ENCODE data around the gene GRK4.
"Not testable (repeated sequence)": the region's sequence is repeated elsewhere in the genome, so short reads cannot be mapped to it uniquely, and the experiment has no call there.

Gene GRK4

DNA sequence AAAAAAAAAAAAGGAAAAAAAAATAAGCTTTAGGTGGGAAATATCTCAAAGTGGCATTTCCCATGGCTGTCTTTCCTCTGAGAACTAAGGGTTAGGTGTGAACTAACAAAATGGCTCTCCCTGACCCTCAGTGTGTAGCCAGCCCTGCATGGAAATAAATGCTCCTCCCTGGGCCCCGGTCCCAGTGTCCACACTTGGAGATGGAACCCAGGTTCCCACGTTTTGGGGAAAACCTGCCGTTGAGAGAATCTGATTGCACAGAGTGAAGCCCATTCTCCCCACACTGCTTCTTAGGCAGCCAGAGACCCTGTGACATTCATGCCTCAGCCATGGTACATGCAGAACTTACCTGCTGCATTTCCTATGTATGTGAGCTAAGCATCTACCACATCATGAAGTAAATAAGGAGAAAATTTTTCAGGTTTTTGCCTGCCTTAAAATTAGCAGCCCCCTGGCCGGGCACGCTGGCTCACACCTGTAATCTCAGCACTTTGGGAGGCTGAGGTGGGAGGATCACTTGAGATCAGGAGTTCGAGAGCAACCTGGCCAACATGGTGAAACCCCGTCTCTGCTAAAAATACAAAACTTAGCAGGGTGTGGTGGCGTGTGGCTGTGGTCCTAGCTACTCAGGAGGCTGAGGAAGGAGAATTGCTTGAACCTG, 76.5 kb downstream of the GRK4 start:
- no peak for DNase-seq (ENCODE audit: low read depth)

DNA sequence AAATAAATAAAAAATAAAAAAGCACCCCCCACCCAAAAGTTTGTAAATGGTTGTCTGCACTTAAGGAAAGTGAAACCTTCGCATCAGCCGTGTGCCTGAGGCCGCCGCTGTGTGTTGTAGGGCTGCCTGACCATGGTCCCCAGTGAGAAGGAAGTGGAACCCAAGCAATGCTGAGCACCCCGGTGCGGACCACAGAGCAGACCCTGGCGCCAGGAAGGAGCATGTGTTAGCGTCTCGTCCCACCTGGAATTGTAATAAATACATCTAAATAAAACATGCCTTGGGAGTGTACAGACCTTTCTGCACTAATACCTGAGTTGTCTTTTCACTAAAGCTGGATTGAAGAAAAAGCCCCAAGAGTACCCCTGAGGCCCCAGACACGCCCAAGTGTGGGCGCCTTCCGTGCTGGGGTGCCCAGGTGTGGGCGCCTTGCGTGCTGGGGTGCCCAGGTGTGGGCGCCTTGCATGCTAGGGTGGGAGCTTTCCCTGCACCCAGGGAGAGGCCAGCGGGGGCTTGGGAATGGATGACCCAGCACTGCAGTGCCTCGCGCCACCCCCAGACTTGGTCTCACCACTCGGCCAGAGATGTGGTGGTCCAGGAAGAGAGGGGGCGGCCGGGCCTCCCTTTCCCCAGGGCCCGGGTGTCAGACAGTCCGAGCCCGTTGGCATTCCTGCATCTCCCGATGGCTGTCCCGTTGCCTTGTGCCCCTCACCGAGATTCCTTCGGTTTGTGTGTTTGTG, 77.3 kb downstream of the GRK4 start:
- DNase-seq (ENCODE audit: low read depth), result no peak

DNA sequence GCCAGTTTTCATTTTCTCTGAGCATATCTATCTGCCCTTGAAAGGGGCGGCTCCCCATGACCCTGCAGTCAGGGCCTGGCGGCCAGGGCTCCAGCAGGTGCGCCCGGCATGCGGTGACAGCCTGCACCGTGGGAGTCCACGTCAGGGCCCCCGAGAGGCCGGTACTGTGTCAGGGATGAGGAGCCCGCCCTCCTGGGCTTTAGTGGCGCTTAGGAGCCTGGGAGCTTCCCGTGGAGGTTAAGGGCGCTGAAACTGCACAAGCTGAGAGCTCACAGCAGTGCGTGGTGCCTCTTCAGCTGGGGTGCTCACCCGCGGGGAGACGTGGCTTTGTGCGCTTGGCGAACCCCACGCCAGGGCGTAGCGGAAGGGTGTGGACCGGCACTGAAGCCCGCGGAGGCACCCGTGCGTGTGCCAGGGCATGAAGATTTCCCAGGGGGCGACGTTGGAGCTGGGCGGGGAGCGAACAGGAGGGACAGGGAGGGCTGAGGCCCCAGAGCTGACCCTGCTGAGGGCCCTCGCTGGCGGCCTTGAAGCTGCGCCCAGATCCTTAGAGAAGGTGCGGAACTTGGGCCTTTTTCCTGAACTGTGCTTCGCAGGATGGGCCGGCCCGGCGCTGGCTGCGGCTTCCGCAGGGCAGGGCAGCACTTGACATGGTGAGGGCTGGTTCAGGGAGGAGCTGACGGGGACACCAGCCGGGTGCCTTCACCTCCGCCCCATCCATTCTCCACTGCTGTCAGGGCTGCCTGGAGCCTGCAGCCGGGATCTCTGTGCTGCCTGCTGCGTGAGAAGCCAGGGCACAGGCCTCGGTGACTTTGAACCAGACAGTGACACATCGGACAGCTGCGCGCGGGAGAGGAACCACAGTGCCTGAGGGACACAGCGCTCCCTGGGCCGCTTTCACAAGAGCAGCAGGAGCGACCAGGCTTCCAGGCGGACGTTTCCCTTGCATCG, 78.1 kb downstream of the GRK4 start:
- DNase-seq (ENCODE audit: low read depth), result peak; percentile 26

DNA sequence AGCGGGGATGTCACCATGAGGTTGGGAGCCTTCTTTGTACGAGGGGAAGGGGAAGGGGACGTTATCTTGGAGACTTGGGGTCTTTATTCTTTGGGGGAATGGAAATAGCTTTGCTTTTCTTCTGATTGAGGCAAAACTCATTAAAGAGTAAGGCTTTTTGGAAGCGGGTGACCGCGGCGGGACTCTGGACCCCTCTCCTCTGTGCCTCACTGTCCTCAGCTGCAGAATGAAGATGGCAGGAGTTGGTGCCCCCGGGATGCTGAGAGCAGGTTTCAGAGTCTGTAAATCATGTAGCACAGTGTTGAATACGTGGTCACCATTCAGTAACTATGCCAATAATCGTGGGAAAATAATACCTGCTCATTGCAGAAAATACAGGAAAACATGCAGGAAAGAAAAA, 78.9 kb downstream of the GRK4 start:
- no peak for DNase-seq (ENCODE audit: low read depth)

DNA sequence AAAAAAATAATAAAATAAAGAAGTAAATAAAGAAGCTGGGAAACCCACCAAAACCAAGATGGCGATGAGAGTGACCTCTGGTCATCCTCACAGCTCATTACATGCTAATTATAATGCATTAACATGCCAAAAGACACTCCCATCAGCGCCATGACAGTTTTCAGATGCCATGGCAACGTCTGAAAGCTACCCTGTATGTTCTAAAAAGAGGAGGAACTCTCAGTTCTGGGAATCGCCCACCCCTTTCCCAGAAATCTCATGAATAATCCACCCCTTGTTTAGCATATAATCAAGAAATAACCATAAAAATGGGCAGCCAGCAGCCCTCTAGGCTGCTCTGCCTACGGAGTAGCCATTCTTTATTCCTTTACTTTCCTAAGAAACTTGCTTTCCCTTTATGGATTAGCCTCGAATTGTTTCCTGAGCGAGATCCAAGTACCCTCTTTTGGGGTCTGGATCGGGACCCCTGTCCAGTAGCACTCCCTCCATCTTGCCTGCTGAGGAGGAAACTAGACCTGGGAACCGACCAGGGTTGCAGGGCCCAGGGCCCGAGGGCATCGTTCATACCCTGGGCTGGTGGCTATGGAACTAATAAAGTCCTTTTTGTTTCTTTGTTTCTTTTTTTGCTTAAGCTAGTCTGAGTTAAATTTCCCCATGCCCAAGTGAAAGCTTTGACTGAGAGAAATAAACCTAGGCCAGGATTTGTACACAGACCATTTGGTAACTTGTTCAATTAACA, 80.1 kb downstream of the GRK4 start:
- no peak for DNase-seq (ENCODE audit: low read depth)

DNA sequence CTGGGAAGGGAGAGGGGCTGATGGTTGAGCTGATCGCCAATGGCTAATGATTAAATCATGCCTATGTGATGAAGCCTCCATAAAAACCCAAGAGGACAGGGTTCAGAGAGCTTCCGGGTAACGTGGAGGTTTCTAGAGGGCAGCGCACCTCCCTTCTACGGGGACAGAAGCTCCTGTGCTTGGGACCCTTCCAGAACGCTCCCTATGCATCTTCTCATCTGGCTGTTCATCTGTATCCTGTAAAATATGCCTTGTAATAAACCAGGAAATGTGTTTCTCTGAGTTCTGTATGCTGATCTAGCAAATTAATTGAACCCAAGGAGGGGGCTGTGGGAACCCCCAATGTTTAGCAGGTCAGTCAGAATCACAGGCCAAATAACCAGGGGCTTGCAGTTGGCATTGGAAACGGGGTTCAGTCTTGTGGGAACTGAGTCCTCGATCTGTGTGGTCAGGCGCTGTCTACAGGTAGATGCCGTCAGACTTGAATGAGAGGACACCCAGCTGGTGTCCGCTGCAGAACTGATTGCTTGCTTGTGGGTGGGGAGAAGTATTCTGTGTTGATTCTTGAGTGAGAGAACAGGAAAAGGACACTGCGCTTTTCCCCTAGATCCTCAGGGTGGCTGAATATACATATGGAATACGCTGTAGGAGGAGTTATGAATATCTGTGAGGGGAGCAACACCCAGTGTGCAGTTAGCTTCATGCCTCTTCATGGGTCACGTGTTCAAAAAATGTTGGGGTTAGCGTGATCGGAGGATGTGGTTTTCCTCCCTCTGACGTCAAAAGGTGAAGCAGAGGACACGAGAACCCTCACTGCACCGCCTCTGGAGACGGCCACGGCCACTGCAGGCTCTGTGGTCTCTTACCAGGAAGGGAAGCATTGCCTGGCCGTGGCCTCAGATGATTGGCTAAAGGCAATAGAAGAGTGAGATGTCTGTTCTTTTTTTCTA, 81.8 kb downstream of the GRK4 start:
- peak; percentile 59 for DNase-seq (ENCODE audit: low read depth)

DNA sequence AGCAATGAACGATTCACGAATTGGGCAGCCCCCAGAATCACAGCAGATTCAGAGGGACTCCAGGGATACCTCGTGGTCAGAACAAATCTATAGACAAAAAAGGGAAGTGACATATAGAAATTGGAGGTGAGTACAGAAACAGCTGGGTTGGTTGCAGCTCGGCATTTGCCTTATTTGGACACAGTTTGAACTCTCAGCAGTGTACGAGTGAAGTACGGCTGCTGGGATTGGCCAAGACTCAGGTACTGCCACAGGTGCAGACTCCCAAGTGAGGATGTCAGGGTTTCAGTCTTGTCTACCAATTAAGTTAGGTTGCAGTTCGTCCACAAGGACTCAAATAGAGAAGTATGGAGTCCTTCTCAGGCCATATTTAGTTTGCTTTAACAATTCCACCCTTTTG, 82.8 kb downstream of the GRK4 start:
- DNase-seq (ENCODE audit: low read depth), result no peak

DNA sequence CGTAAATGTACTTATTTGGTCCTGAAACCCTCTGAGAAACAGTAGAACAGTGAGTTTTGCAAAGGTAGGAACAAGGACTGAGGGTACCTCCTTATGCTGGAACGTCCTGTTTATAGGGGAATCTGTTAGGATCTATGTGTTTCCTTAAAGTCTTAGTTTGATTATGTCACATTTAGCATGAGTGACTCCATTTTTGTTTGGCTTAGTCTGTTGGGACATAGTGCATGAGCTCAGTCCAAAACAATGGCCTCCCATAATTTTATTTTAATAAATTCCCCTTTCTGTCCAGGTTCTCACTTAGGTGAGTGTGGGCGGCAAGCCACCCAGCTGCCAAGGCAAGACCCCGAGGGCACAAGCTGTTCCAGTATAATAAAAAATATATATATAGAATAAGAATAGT, 83.3 kb downstream of the GRK4 start:
- DNase-seq (ENCODE audit: low read depth), result no peak

DNA sequence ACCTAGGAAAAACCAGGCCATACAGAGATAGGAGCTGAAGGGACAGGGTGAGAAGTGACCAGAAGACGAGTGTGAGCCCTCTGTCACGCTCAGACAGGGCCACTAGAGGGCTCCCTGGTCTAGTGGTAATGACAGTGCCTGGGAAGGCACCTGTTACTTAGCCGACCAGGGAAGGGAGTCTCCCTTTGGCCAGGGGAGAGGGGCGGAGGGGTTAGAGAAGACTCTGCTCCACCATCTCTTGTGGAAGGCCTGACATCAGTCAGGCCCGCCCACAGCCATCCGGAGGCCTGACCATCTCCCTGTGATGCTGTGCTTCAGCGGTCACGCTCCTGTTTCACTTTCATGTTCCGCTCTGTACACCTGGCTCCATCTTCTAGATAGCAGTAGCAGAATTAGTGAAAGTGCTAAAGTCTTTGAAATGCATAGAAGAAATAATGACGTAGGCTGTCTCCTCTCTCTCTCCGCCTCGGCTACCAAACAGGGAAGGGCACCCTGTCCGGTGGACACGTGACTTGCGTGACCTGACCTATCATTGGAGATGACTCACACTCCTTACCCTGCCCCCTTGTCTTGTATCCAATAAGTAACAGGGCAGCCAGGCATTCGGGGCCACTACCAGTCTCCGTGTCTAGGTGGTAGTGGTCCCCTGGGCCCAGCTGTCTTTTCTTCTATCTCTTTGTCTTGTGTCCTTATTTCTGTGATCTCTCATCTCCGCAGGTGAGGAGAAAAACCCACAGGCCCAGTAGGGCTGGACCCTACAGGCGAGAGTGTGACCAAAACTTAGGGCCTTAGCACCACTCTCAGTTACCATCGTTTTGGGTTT, 84.3 kb downstream of the GRK4 start:
- peak; percentile 32 for DNase-seq (ENCODE audit: low read depth)

DNA sequence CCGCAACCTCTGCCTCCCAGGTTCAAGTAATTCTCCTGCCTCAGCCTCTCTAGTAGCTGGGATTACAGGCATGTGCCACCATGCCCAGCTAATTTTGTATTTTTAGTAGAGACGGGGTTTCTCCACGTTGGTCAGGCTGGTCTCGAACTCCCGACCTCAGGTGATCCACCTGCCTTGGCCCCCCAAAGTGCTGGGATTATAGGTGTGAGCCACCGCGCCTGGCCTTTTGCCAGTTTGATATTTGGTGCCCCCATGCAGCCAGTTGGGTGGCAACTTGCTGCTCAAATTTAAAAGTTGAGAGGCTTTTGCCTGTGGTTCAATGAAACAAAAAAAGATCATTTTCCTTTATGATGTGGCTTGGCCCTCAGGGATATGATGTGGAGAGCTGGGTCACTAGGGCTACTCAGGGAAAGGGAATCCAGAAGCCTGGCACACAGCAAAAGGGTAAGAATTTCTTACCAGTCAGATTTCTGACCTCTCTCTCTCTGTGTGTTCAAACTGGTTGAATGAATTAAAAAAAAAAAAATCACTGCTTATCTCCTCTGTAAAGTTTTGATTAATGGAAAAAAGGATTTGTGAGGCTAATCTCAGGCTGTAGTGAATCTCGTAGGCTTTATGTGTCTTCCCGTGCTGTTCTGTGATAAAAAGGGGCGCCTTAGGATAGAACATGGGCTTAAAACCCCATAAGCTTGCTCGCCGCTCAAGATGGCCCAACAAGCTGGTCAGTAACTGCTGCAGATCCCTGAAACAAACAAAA, 87.9 kb downstream of the GRK4 start:
- not testable (repeated sequence) for DNase-seq (ENCODE audit: low read depth)

DNA sequence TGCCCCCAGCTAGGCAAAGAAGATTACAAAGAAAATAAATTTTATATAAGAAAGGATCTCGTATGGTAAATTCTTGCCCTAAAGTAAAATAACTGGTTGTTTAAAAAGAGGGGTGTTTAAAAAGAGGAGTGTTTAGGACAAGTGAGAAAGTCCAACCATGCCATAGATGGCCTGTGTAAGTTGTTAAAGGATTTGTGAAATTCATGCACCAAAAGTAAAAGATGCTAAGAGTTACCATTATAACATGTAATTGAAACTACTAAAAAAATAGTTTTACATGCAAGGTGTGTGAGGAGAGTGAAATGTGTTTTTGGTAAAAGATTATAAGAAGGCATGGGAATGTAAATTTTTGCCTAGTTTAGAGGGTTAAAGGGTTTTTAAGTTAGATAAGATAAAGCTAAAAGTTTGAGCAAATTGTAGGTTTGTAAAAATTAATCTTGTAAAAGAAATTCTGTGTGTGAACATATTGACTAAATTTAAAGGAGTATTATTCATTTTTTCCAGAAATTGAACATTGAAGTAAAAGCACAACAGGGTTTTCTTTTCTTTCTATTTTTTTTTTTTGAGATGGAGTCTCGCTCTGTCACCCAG, 90.9 kb downstream of the GRK4 start:
- no peak for DNase-seq (ENCODE audit: low read depth)

DNA sequence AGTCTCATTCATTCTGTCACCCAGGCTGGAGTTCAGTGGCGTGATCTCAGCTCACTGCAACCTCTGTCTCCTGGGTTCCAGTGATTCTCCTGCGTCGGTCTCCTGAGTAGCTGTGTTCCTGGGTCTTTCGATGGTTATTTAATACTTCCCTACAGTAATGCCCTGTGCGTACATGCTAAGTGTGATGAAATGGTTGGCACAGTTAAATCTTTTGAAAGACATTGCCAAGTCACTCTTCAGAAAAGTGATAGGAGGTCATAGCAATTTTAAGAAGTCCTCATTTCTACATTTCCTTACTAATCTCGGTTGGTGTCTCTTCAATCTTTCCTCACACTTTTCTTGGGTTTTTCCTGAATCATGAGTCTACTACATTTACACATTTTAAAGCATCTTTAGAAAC, 96.6 kb downstream of the GRK4 start:
- no peak for DNase-seq (ENCODE audit: low read depth)

DNA sequence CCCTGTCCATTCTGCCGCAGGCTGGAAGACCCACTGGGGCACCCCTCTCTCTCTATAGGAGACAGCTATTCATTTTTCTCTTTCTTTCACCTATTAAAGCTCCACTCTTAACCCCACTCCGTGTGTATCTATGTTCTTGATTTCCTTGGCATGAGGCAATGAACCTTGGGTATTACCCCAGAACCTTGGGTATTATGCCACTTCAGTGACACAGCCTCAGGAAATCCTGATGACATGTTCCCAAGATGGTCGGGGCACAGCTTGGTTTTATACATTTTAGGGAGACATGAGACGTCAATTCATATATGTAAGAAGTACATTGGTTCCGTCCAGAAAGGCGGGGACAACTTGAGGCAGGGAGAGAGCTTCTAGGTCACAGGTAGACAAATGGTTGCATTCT, 97.6 kb downstream of the GRK4 start:
- DNase-seq (ENCODE audit: low read depth), result no peak

DNA sequence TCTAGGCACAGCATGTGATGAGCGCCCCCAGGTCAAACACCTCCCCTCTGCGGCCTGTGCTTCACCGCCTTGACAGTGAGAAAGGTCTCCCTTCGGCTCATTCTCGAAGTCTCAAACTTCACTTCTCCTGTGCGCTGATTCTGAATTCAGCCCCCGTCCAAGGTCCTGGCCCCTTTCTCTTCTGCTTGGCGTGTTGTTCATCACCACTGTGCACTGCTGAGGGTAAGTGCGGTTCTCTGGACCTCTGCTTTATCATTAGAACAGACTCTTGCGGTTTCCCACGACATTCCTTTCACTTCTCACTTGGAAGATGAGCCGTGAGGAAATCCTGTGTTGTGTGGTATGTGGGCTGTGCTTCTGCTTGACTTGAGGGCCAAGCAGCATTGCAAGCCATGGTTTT, 99.1 kb downstream of the GRK4 start:
- DNase-seq (ENCODE audit: low read depth), result peak; percentile 43

DNA sequence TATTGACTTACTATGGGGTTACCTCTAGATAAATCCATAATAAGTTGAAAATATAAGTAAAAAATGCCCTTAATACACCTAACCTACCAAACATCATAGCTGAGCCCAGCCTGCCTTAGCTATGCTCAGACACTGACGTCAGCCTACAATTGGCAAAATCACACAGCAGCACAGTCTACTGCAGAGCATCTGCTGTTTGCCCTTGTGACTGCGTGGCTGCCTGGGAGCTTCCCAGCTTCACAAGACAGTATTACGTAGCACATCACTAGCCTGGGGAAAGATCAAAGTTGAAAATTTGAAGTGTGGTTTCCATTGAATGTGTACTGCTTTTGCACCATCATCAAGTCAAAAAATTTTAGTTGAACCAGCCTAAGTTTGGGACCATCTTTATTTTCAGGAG, 102.2 kb downstream of the GRK4 start:
- DNase-seq (ENCODE audit: low read depth), result no peak

DNA sequence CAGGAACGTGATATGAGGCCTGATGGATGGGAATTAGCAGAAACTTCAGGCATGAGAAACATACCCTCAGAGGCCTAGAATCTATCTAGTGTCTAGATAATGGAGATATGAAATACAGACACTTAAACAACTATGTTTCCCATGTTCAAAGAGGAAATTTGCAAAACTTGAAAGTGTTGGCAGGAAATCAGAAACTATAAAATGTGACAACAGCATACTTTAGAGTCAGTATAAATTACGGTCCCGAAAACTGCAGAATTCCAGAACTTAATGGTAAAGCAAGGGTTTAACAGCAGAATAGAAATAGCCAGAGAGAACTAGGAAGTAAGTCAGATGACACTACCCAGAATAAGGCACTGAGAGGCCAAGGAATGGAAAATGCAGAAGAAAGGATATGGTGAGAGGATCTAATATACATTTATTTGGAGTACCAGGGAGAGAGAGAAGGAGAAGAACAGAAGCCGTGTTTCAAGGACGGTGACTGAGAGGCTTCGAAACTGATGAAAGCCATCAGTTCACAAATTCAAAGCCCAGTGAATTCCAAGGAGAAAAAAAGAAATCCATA, 103.5 kb downstream of the GRK4 start:
- DNase-seq (ENCODE audit: low read depth), result no peak

DNA sequence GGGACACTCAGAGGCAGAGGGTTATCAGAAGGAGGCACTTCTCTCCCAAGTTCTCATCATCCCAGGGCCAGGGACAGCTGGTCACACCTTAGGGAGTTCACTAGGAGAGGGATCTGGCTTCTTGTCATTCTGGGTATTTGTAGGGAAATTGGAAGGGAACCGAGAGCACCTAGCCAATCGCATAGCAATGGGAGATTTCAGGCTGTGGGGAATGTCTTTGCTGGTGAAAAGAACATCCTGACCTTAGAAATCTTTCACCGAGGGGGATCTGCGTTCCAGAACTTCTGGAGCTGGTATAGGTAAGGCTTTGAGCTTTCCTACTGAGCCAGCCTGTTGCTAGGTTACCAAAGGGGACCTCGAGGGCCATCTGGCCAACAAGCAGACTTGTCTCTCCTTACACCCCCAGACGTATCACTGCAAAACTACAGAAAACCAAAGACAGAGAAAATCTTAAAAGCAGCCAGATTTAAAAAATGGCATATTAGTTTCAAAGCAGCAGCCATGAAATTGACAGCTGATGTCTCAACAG, 104.2 kb downstream of the GRK4 start:
- no peak for DNase-seq (ENCODE audit: low read depth)

DNA sequence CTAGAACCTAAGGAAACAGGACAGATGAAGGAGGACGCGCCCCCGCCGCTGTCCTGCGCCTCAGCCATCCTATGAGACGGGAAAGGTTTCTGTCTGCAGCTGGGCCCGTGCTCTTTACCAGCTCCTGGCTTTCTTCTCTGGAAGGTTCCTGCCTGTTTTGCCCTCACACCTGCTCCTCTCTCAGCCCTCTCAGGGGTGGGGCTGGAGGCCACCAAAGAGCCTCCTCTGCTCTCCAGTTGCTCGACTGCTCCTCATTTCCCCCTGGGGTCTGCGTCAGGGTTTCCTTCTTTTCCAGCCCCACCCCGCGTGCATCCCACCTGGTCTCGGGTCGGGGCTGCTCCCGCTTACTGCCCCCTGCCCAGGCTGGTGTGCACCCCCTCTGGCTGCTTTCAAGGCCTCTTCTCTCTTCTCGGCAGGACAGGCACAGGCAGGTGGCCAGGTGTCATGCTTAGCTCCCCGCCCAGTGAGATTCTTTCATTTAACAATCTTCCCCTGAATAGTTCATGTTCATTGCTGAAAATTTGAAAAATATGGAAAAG, 106.4 kb downstream of the GRK4 start:
- no peak for DNase-seq (ENCODE audit: low read depth)
